OCI-LY1 (cell line): ENCODE data around the gene ATR.

Experiments used
- EZH2 ChIP-seq: fragments of 200-600 bp; sonication (generic), shearing (Covaris generic); IDR thresholded peaks from 2 replicates; pipeline ENCODE4 v1.8.0; 2017; ENCODE audit warnings: borderline replicate concordance, mixed run types, mild to moderate bottlenecking, antibody characterized with exemption, low read length, moderate library complexity, mixed read lengths
- TF ChIP-seq, protein P1 (sequence below): fragments of 200-600 bp; sonication (generic), shearing (Covaris generic); IDR thresholded peaks from 2 replicates; pipeline ENCODE4 v1.5.1; 2017; ENCODE audit warnings: mild to moderate bottlenecking, antibody characterized with exemption, low read length, moderate library complexity, mixed read lengths

DNA sequence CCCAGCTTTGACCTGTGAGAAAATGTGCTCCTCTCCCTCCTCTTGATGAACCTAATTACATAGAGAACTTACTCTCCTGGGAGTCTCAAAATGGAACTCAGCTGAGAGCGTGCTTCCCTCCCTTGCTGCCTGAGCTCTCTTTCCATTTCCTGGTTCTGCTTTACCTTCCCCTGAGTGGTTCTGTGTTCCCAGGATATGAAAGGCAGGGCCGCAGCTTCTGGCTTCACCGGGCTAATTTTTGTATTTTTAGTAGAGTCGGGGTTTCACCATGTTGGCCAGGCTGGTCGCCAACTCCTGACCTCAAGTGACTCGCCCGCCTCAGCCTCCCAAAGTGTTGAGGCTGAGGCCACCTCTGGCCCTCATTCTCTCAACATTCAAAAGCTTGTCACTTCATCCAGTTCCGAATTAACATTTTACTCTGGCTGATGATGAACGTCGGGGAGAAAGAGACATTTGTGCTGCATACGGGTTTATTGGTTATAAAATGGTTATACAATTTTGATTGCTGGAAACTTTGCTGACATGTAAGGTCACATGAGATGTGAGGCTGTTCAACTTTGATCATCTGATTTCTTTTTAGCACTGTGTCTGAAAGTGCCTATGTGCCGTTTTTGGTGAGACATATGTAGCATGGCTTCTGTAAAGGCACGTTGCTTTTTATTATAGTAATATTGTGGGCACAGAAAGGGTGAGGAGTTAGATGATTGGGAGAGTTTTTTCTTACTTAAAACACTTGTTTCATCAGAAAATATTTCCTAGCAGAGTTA lies 24.3 kb upstream of the ATR start:
- TF ChIP-seq, protein P1, sequence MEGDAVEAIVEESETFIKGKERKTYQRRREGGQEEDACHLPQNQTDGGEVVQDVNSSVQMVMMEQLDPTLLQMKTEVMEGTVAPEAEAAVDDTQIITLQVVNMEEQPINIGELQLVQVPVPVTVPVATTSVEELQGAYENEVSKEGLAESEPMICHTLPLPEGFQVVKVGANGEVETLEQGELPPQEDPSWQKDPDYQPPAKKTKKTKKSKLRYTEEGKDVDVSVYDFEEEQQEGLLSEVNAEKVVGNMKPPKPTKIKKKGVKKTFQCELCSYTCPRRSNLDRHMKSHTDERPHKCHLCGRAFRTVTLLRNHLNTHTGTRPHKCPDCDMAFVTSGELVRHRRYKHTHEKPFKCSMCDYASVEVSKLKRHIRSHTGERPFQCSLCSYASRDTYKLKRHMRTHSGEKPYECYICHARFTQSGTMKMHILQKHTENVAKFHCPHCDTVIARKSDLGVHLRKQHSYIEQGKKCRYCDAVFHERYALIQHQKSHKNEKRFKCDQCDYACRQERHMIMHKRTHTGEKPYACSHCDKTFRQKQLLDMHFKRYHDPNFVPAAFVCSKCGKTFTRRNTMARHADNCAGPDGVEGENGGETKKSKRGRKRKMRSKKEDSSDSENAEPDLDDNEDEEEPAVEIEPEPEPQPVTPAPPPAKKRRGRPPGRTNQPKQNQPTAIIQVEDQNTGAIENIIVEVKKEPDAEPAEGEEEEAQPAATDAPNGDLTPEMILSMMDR, result no peak
- no peak for TF ChIP-seq EZH2
